ENCODE data around the gene NUMB.

The NUMB gene

DNA sequence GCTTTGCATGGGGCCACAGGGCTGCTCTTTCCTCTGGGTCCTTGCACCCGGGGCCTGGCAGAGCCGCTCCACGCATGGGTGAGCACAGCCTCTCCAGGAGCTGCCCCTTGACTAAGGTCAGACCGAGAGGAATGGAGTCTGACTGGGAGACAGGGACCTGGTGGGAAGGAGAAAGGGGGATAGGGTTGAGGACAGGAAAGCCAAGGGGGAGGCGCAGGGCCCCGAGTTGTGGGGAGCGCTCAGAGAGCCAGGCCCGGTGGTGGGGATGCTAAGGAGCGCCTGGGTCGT is 205.1 kb downstream of the NUMB start:
- no peaks in the 10 kb centered on the region for H3K36me3 Mint-ChIP-seq (ENCODE audit: low read depth)

DNA sequence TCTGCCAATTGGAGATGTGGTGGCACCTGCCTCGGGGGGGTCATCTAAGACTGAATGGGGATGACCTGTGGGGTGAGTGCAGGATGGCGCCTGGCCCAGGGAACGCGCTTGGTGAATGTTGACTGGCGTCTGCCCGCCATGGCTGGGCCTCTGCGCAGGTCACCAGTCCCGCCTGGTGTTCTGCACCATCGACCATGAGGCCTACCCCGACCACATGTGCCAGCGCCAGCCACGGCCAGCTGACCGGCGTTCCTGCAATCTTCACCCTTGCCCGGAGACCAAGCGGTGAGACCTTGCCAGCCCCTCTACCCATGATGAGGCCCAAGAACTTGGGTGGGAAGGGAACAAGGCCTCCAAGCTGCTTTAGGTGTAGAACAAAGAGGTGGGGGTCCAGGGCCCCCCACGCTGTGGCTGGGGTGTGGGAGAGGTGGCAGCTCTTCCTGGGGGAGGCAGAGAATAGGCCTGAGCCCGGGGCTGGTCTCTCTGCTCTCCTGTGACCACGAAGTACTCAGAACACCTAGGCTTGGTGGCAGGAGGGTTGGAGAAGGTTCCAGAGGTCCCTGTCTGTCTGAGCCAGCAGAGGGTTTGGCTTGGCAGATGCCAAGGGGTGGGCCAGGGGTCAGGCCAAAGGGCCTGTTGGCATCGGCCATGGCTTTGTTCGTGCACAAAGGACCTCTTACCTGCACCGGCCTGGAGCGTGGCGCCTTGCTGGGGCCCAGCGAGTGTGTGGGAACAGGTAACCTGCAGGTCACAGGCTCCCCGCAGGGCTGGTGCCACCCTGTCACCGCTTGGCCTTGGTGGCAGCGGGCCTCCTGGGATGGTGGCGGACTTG is 205.6 kb downstream of the NUMB start:
- peaks cover 1% of the 10 kb centered on the region for H3K4me1 Mint-ChIP-seq (ENCODE audit: low read depth)
- H3K36me3 Mint-ChIP-seq (ENCODE audit: low read depth), result no peaks in the 10 kb centered on the region

More for the DNA sequence above, 205.1 kb downstream of the NUMB start:
- no peak overlapping the region for H3K4me3 Mint-ChIP-seq
- no peaks in the 10 kb centered on the region for H3K27me3 Mint-ChIP-seq
- H3K4me1 Mint-ChIP-seq (ENCODE audit: low read depth), result peaks cover 5% of the 10 kb centered on the region
- no peak for DNase-seq
- H3K27ac Mint-ChIP-seq, result no peak overlapping the region
- no peaks in the 10 kb centered on the region for H3K9me3 Mint-ChIP-seq

DNA sequence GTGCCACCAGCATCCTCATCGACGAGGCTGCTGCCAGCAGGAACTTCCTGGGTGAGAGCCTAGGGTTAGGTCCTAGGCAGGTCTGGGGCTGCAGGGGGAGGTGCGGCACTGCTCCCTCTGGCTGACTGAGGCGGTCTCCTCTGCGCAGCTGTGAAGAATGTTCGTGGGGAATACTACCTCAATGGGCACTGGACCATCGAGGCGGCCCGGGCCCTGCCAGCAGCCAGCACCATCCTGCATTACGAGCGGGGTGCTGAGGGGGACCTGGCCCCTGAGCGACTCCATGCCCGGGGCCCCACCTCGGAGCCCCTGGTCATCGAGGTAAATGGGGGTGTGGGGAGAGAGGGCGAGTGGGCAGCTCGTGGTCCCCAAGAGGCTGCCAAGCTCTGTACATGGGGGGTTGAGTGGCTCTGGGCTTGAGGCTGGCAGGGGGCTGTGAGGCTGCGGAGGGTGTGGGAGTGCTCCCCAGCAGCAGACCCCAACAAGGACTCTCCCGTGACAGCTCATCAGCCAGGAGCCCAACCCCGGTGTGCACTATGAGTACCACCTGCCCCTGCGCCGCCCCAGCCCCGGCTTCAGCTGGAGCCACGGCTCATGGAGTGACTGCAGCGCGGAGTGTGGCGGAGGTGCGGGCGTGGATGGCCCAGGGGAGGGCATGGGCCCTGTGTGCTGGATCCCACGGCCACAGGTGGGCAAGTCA is 206.7 kb downstream of the NUMB start:
- Mint-ChIP-seq H3K4me1 (ENCODE audit: low read depth) (peaks cover 9% of the 10 kb centered on the region), H3K36me3 (ENCODE audit: low read depth) (no peaks in the 10 kb centered on the region), H3K27ac (no peak overlapping the region), H3K27me3 (peaks cover 9% of the 10 kb centered on the region), H3K9me3 (no peaks in the 10 kb centered on the region), H3K4me3 (no peak overlapping the region)
- no peak for DNase-seq

More for the DNA sequence above, 205.6 kb downstream of the NUMB start:
- Mint-ChIP-seq H3K4me3 (no peak overlapping the region), H3K27ac (no peak overlapping the region), H3K27me3 (no peaks in the 10 kb centered on the region), H3K9me3 (no peaks in the 10 kb centered on the region)
- DNase-seq, result no peak

DNA sequence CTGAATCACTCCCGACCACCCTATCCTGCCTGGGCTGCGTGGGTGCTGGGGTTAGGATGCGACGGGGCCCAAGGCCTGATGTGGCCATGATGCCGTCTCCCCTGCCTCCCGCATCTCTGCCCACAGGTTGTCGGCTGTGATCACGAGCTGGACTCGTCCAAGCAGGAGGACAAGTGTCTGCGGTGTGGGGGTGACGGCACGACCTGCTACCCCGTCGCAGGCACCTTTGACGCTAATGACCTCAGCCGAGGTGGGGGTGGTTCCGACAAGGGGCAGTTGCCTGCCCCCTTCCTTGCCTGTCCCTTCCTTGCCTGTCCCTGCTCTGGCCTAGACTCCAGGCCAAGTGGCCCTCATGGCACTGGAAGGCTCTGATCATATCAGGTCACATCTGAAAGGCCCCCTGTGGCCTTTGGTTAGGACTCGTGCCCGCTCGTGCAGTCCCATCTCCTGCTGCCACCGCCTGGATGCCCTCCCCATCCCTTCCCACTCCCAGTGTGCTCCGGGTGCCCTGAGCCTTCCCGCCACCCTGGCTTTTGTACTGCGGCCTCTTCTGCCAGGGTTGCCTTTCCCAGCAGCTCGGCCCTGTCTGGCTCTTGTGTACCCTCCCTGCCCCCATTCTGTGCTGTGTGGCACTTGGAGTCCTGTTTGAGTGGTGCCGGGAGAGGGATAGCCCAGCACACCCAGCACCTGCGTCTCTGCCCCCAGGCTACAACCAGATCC is 207.4 kb downstream of the NUMB start:
- Mint-ChIP-seq H3K4me3 (no peak overlapping the region), H3K9me3 (no peaks in the 10 kb centered on the region), H3K4me1 (ENCODE audit: low read depth) (peaks cover 12% of the 10 kb centered on the region), H3K27me3 (peaks cover 12% of the 10 kb centered on the region), H3K27ac (no peak overlapping the region), H3K36me3 (ENCODE audit: low read depth) (no peaks in the 10 kb centered on the region)
- no peak for DNase-seq

DNA sequence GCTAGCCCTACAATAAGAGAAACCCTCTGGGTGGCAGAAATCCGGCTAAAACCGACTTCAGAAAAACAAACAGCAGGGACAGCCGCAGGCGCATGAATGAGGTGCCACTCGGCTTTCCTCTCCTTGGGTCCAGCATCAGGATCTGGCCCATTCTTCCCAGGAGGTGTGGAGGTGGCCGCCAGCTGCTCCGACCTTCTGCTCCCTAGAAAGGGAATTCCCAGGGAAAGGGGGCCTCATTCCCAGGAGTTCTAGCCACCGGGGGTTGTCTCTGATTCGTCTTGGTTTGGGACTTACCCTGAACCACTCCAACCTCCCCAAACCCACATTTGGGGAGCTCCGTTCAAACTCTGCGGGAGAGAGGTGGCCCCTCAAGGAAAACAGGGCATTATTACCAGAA is 208.0 kb downstream of the NUMB start:
- peaks cover 12% of the 10 kb centered on the region for H3K4me1 Mint-ChIP-seq (ENCODE audit: low read depth)
- peaks cover 13% of the 10 kb centered on the region for H3K27me3 Mint-ChIP-seq
- DNase-seq, result no peak
- H3K36me3 Mint-ChIP-seq (ENCODE audit: low read depth), result no peaks in the 10 kb centered on the region
- H3K27ac Mint-ChIP-seq, result no peak overlapping the region
- H3K4me3 Mint-ChIP-seq, result no peak overlapping the region
- H3K9me3 Mint-ChIP-seq, result no peaks in the 10 kb centered on the region

DNA sequence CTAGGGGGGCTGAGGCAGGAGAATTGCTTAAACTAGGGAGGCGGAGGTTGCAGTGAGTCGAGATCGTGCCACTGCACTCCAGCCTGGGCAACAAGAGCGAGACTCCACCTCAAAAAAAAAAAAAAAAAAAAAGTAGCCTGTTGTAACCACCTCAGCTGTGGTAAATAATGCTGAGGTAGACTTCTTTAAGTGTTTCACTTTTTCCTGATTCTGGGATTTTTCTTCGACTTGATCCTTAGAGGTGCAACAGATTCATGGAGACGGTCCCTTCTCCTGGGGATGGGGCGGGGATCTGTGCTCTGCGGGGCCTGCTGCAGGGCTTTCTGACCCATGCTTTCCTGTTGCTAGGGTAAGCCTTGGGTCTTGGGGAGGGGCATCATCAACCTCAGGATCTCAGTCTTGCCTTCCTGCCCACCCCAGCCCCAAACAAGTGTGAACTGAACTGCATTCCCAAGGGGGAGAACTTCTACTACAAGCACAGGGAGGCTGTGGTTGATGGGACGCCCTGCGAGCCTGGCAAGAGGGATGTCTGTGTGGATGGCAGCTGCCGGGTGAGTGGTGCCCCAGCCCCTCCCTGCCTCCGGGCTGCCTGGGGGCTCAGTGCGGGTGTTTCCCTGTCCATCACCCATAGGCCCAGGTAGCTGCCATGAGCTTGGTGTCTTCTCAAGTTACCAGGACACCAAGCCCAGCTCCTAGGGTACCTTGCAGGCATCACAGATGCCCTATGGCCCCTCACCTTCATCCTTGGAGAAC is 208.6 kb downstream of the NUMB start:
- Mint-ChIP-seq H3K36me3 (ENCODE audit: low read depth) (no peaks in the 10 kb centered on the region), H3K4me3 (no peak overlapping the region), H3K27me3 (peaks cover 19% of the 10 kb centered on the region)

DNA sequence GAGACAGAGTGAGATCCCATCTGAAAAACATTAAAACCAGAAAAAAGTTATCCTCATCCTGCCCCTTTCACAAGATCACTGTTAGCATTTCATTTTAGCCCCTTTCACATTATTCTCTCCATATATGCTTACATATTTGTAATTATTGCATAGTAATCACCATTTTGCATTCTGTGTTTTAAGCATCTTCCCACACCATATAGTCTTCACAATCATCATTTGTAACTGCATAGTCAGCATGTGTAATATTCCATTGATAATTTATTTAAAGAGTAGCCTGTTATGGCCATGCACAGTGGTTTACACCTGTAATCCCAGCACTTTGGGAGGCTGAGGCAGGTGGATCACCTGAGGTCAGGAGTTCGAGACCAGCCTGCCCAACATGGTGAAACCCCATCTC is 209.2 kb downstream of the NUMB start:
- Mint-ChIP-seq H3K27ac (no peak overlapping the region), H3K4me1 (ENCODE audit: low read depth) (peaks cover 15% of the 10 kb centered on the region), H3K4me3 (no peak overlapping the region), H3K27me3 (peaks cover 25% of the 10 kb centered on the region), H3K36me3 (ENCODE audit: low read depth) (no peaks in the 10 kb centered on the region), H3K9me3 (no peaks in the 10 kb centered on the region)
- DNase-seq, result no peak

More for the DNA sequence above, 208.6 kb downstream of the NUMB start:
- no peaks in the 10 kb centered on the region for H3K9me3 Mint-ChIP-seq
- no peak overlapping the region for H3K27ac Mint-ChIP-seq
- no peak for DNase-seq
- peaks cover 15% of the 10 kb centered on the region for H3K4me1 Mint-ChIP-seq (ENCODE audit: low read depth)

DNA sequence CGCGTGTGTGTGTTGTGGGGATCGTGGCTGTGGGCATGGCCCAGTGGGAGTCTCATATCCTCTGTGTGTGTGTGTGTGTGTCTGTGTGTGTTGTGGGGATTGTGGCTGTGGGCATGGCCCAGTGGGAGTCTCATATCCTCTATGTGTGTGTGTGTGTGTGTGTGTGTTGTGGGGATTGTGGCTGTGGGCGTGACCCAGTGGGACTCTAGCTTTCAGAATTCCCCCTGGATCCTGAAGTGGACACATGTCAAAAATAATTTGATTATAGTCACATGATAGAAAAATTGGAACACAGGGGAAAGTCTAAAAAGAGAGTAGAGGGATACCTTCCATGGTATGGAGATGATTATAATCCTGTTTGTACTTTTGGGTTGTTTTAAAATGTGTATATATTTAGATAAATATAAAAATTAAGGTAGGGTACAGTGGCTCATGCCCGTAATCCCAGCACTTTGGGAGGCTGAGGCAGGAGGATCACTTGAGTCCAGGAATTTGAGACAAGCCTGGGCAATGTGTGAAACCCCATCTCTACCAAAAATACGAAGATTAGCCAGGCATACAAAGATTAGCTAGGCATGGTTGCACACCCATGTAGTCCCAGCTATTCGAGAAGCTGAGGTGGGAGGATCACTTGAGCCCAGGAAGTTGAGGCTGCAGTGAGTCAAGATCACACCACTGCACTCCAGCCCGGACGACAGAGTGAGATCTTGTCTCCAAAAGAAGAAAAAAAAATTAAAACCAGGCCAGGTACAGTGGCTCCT is 210.1 kb downstream of the NUMB start:
- H3K27me3 Mint-ChIP-seq, result peaks cover 32% of the 10 kb centered on the region
- H3K36me3 Mint-ChIP-seq (ENCODE audit: low read depth), result no peaks in the 10 kb centered on the region
- no peak for DNase-seq
- no peak overlapping the region for H3K27ac Mint-ChIP-seq
- H3K9me3 Mint-ChIP-seq, result no peaks in the 10 kb centered on the region
- H3K4me1 Mint-ChIP-seq (ENCODE audit: low read depth), result peaks cover 19% of the 10 kb centered on the region
- H3K4me3 Mint-ChIP-seq, result no peak overlapping the region

DNA sequence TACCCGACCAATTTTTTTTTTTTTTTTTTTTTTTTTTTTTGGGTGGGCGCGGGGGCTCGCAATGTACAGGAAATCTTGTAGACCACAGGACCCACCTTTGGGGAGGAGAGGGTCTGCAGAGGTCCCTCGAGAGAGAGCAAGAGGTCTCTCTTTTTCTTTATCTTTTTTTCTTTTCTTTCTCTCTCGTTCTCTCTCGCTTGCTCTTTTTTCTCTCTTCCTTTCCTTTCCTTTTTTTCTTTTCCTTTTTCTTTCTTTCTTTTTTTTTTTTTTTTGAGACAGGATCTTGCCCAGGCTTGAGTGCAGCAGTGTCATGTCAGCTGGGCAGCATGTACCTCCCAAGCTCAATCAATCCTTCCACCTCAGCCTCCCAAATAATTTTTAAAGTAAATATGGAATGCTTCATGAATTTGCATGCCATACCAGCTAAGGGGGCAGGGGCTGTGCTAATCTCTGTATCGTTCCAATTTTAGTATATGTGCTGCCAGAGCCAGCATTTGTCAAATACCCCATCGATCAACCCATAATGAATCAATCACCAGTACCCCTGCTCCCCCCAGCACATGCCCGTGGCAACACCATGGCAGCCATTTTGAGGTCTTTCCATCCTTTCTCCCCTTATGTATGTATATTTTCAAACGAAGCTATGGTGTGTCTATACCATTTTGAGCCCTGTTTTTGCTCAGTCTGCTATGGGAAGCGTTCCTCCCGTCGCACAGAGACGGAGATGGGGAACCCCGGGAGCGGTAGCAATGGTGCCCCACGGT is 211.8 kb downstream of the NUMB start:
- peak overlapping the region; percentile 18 for H3K27ac Mint-ChIP-seq
- no peaks in the 10 kb centered on the region for H3K9me3 Mint-ChIP-seq
- no peak for DNase-seq
- peaks cover 23% of the 10 kb centered on the region for H3K4me1 Mint-ChIP-seq (ENCODE audit: low read depth)
- peak overlapping the region; percentile 66 for H3K4me3 Mint-ChIP-seq
- H3K27me3 Mint-ChIP-seq, result peaks cover 47% of the 10 kb centered on the region
- no peaks in the 10 kb centered on the region for H3K36me3 Mint-ChIP-seq (ENCODE audit: low read depth)

DNA sequence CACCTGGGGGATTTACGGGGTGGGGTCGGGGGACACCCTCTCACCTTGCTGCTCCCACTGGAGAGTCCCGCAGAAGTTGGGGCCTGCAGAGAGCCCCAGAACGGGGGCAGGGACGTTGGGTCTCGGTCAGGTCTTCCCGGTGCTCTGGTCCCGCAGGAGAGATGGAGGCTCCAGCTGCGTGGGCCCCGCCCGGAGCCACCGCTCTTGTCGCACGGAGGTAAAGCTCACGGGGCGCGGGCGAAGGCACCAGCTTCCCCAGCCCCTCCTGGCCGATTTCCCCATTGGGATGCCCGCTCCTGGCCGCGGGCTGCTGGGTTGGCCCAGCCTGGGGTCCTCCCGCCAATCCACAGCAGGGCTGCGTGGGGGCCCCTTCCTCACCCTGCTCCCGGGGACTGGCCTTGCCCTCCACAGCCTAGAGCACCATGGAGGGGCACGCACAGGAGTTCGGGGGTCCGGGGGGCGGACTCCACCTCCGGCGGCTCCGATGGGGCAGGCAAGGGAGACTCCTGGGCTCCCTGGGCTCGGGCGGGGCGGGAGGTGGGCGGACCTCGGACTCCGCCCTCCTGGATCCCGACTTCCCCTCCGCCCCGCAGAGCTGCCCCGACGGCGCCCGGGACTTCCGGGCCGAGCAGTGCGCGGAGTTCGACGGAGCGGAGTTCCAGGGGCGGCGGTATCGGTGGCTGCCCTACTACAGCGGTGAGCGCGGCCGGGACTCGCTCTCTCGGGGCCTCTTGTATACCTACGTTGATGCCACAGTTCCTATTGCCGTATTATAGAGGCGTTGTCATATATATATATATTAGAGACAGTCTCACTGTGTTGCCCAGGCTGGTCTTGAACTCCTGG is 212.6 kb downstream of the NUMB start:
- Mint-ChIP-seq H3K9me3 (no peaks in the 10 kb centered on the region), H3K27ac (no peak overlapping the region), H3K36me3 (ENCODE audit: low read depth) (no peaks in the 10 kb centered on the region), H3K4me3 (peak overlapping the region; percentile 66), H3K4me1 (ENCODE audit: low read depth) (peaks cover 23% of the 10 kb centered on the region), H3K27me3 (peaks cover 55% of the 10 kb centered on the region)
- peak; percentile 70 for DNase-seq

DNA sequence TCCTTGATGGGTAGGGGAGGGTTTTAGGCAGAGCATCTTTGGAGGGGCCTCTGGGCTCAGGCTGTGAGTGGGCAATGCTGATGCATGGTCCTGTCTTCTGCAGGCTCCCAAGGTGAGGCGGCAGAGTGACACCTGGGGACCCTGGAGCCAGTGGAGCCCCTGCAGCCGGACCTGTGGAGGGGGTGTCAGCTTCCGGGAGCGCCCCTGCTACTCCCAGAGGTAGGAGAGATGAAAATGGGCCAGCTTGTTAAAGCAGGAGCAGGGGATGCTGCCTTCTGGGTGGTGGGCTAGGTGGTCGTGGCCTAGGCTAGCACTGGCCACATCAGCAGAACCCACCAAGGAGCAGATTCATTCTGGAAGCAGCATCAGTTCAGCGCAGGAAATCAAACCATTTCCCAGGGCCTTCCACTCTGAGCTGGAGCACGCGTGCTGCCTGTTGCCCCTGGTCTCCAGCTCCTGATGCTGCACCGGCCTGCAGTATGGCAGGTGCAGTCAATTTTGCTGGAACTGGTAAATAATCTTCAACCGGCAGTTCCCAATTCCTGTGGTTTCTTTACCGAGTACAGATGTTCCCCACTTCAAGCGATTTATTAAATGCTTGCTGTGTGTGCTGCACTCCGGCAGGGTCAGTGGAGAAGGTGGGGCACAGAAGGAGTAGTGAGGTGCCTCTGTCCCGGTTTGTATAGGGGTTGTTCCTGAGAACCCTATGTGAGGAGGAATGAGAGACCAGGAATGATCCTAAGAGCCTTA is 213.6 kb downstream of the NUMB start:
- H3K27me3 Mint-ChIP-seq, result peaks cover 65% of the 10 kb centered on the region
- H3K36me3 Mint-ChIP-seq (ENCODE audit: low read depth), result no peaks in the 10 kb centered on the region

DNA sequence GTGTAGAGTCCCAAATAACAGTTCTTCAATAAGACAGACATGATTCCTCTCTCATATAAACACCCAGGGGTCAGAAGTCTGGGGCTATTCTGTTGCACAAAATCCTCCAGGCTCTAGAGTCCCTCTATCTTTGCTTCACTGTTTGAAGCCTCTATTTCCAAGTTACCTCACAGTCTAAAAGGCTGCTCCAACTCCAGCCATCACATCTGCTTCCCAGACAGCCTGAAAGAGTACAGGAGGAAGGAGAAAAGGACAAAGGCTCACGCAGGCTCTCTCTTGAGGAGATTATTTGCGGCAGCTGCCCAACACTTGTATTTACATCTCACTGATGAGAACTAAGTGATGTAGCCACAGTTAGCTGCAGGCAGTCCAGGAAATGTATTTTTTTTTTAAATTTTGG is 214.6 kb downstream of the NUMB start:
- Mint-ChIP-seq H3K27me3 (peaks cover 73% of the 10 kb centered on the region), H3K36me3 (ENCODE audit: low read depth) (no peaks in the 10 kb centered on the region), H3K4me1 (ENCODE audit: low read depth) (peaks cover 26% of the 10 kb centered on the region), H3K4me3 (no peak overlapping the region), H3K9me3 (no peaks in the 10 kb centered on the region), H3K27ac (no peak overlapping the region)
- DNase-seq, result no peak

More for the DNA sequence above, 213.6 kb downstream of the NUMB start:
- Mint-ChIP-seq H3K4me3 (peak overlapping the region; percentile 29), H3K4me1 (ENCODE audit: low read depth) (peaks cover 23% of the 10 kb centered on the region), H3K9me3 (no peaks in the 10 kb centered on the region), H3K27ac (no peak overlapping the region)
- DNase-seq, result no peak

Data from activated T-cell treated with anti-CD3 and anti-CD28 coated beads, Interleukin-2, amount 50 U/mL, for 24 hours (primary cell).